ENCODE results near the gene AOC1.
A peak's percentile ranks its signal among the peaks of the same experiment; 100 is the strongest.

Gene AOC1

GRCh38 chr7:150858236-150859197 lies 6.2 kb downstream of the AOC1 start:
- no peak for DNase-seq

GRCh38 chr7:150860291-150860977 lies 8.1 kb downstream of the AOC1 start:
- DNase-seq = peak; percentile 0

GRCh38 chr7:150860978-150861295 lies 8.6 kb downstream of the AOC1 start:
- DNase-seq = no peak

GRCh38 chr7:150862356-150862755 lies 10.0 kb downstream of the AOC1 start:
- no peak for DNase-seq

- no peak for DNase-seq
These were observed 11.6 kb downstream of the AOC1 start for GRCh38 chr7:150863946-150864345.

GRCh38 chr7:150866932-150867564 lies 14.7 kb downstream of the AOC1 start:
- DNase-seq = no peak

- no peak for DNase-seq
These were observed 15.3 kb downstream of the AOC1 start for GRCh38 chr7:150867605-150868004.

- DNase-seq = no peak
These were observed 17.1 kb downstream of the AOC1 start for GRCh38 chr7:150869467-150869866.

GRCh38 chr7:150871601-150872000 lies 19.3 kb downstream of the AOC1 start:
- peak; percentile 5 for DNase-seq

- DNase-seq = no peak
These were observed 22.3 kb downstream of the AOC1 start for GRCh38 chr7:150874401-150875198.

- peak; percentile 28 for DNase-seq
These were observed 23.5 kb downstream of the AOC1 start for GRCh38 chr7:150875791-150876190.

GRCh38 chr7:150876817-150877526 lies 24.7 kb downstream of the AOC1 start:
- DNase-seq = peak; percentile 80

- DNase-seq = no peak
These were observed 25.2 kb downstream of the AOC1 start for GRCh38 chr7:150877536-150877935.

- no peak for DNase-seq
These were observed 27.0 kb downstream of the AOC1 start for GRCh38 chr7:150879345-150879744.

- peak; percentile 38 for DNase-seq
These were observed 28.9 kb downstream of the AOC1 start for GRCh38 chr7:150881189-150881588.

GRCh38 chr7:150890853-150891584 lies 38.7 kb downstream of the AOC1 start:
- no peak for DNase-seq

- no peak for DNase-seq
These were observed 39.4 kb downstream of the AOC1 start for GRCh38 chr7:150891740-150892139.

- no peak for DNase-seq
These were observed 43.5 kb downstream of the AOC1 start for GRCh38 chr7:150895809-150896208.

GRCh38 chr7:150896562-150897209 lies 44.4 kb downstream of the AOC1 start:
- DNase-seq = no peak

GRCh38 chr7:150897502-150898474 lies 45.5 kb downstream of the AOC1 start:
- no peak for DNase-seq
